Measurements from ENCODE around the gene DHRS12.

Gene DHRS12

GRCh38 chr13:51780099-51780498 lies 23.9 kb downstream of the DHRS12 start:
- Mint-ChIP-seq H3K36me3 (no peaks in the 10 kb centered on the region), H3K4me3 (no peak overlapping the region), H3K27me3 (no peaks in the 10 kb centered on the region), H3K9me3 (no peaks in the 10 kb centered on the region), H3K4me1 (no peaks in the 10 kb centered on the region), H3K27ac (no peak overlapping the region)
- CTCF ChIA-PET = interaction anchor here (1.1 kb wide), 1 partner anchor 329 kb away, joined by 3 read pairs; no protein-coding TSS in a partner anchor
- DNase-seq = no peak

- Mint-ChIP-seq H3K36me3 (no peaks in the 10 kb centered on the region), H3K27me3 (no peaks in the 10 kb centered on the region), H3K4me1 (no peaks in the 10 kb centered on the region), H3K27ac (no peak overlapping the region), H3K4me3 (no peak overlapping the region), H3K9me3 (no peaks in the 10 kb centered on the region)
- CTCF ChIA-PET = no interaction called here
- DNase-seq = no peak
Measured at GRCh38 chr13:51778392-51778791, 25.6 kb downstream of the DHRS12 start.

- Mint-ChIP-seq H3K4me1 (no peaks in the 10 kb centered on the region), H3K4me3 (no peak overlapping the region), H3K27me3 (no peaks in the 10 kb centered on the region), H3K27ac (no peak overlapping the region), H3K9me3 (no peaks in the 10 kb centered on the region), H3K36me3 (no peaks in the 10 kb centered on the region)
- CTCF ChIA-PET = no interaction called here
- DNase-seq = no peak
Measured at GRCh38 chr13:51777921-51778320, 26.0 kb downstream of the DHRS12 start.

GRCh38 chr13:51776179-51776578 lies 27.8 kb downstream of the DHRS12 start:
- Mint-ChIP-seq H3K9me3 (no peaks in the 10 kb centered on the region), H3K27ac (no peak overlapping the region), H3K27me3 (no peaks in the 10 kb centered on the region), H3K36me3 (peaks cover 2% of the 10 kb centered on the region), H3K4me1 (no peaks in the 10 kb centered on the region), H3K4me3 (no peak overlapping the region)
- CTCF ChIA-PET = no interaction called here
- no peak for DNase-seq

- DNase-seq = no peak
- Mint-ChIP-seq H3K36me3 (peaks cover 2% of the 10 kb centered on the region), H3K4me3 (no peak overlapping the region), H3K27ac (no peak overlapping the region), H3K9me3 (no peaks in the 10 kb centered on the region), H3K4me1 (no peaks in the 10 kb centered on the region), H3K27me3 (no peaks in the 10 kb centered on the region)
- CTCF ChIA-PET = no interaction called here
Measured at GRCh38 chr13:51773515-51773914, 30.4 kb downstream of the DHRS12 start.

- Mint-ChIP-seq H3K4me3 (no peak overlapping the region), H3K4me1 (no peaks in the 10 kb centered on the region), H3K36me3 (peaks cover 2% of the 10 kb centered on the region), H3K27ac (no peak overlapping the region), H3K27me3 (no peaks in the 10 kb centered on the region), H3K9me3 (no peaks in the 10 kb centered on the region)
- CTCF ChIA-PET = no interaction called here
- DNase-seq = no peak
Measured at GRCh38 chr13:51772781-51773180, 31.2 kb downstream of the DHRS12 start.

- CTCF ChIA-PET = no interaction called here
- no peaks in the 10 kb centered on the region for H3K4me1 Mint-ChIP-seq
- DNase-seq = no peak
- H3K9me3 Mint-ChIP-seq = no peaks in the 10 kb centered on the region
- peak overlapping the region; percentile 75 for H3K27ac Mint-ChIP-seq
- peaks cover 2% of the 10 kb centered on the region for H3K36me3 Mint-ChIP-seq
- H3K27me3 Mint-ChIP-seq = no peaks in the 10 kb centered on the region
- no peak overlapping the region for H3K4me3 Mint-ChIP-seq
Measured at GRCh38 chr13:51772105-51772455, 31.9 kb downstream of the DHRS12 start.

- H3K4me1 Mint-ChIP-seq = no peaks in the 10 kb centered on the region
- H3K4me3 Mint-ChIP-seq = no peak overlapping the region
- DNase-seq = no peak
- H3K36me3 Mint-ChIP-seq = peaks cover 2% of the 10 kb centered on the region
- H3K27ac Mint-ChIP-seq = peak overlapping the region; percentile 75
- H3K9me3 Mint-ChIP-seq = no peaks in the 10 kb centered on the region
- no peaks in the 10 kb centered on the region for H3K27me3 Mint-ChIP-seq
- CTCF ChIA-PET = no interaction called here
Measured at GRCh38 chr13:51771418-51772104, 32.4 kb downstream of the DHRS12 start.

GRCh38 chr13:51770681-51771417 lies 33.1 kb downstream of the DHRS12 start:
- Mint-ChIP-seq H3K27me3 (no peaks in the 10 kb centered on the region), H3K4me3 (no peak overlapping the region), H3K4me1 (peaks cover under 1% of the 10 kb centered on the region), H3K27ac (no peak overlapping the region), H3K9me3 (no peaks in the 10 kb centered on the region), H3K36me3 (peaks cover 4% of the 10 kb centered on the region)
- CTCF ChIA-PET = no interaction called here
- no peak for DNase-seq

- DNase-seq = no peak
- Mint-ChIP-seq H3K36me3 (peaks cover 4% of the 10 kb centered on the region), H3K4me1 (peaks cover 8% of the 10 kb centered on the region), H3K9me3 (no peaks in the 10 kb centered on the region), H3K27me3 (no peaks in the 10 kb centered on the region), H3K4me3 (no peak overlapping the region), H3K27ac (no peak overlapping the region)
- CTCF ChIA-PET = no interaction called here
Measured at GRCh38 chr13:51770160-51770559, 33.8 kb downstream of the DHRS12 start.

GRCh38 chr13:51769455-51770127 lies 34.4 kb downstream of the DHRS12 start:
- H3K36me3 Mint-ChIP-seq = peaks cover 4% of the 10 kb centered on the region
- no peaks in the 10 kb centered on the region for H3K27me3 Mint-ChIP-seq
- peaks cover 13% of the 10 kb centered on the region for H3K4me1 Mint-ChIP-seq
- CTCF ChIA-PET = no interaction called here
- H3K4me3 Mint-ChIP-seq = no peak overlapping the region
- DNase-seq = no peak
- H3K27ac Mint-ChIP-seq = no peak overlapping the region
- no peaks in the 10 kb centered on the region for H3K9me3 Mint-ChIP-seq

GRCh38 chr13:51768976-51769375 lies 35.0 kb downstream of the DHRS12 start:
- Mint-ChIP-seq H3K9me3 (no peaks in the 10 kb centered on the region), H3K36me3 (peaks cover 6% of the 10 kb centered on the region), H3K27ac (no peak overlapping the region), H3K4me3 (no peak overlapping the region), H3K27me3 (no peaks in the 10 kb centered on the region), H3K4me1 (peaks cover 20% of the 10 kb centered on the region)
- no peak for DNase-seq
- CTCF ChIA-PET = no interaction called here

GRCh38 chr13:51768378-51768921 lies 35.5 kb downstream of the DHRS12 start:
- H3K4me3 Mint-ChIP-seq = no peak overlapping the region
- H3K4me1 Mint-ChIP-seq = peaks cover 23% of the 10 kb centered on the region
- DNase-seq = no peak
- H3K36me3 Mint-ChIP-seq = peaks cover 8% of the 10 kb centered on the region
- H3K27ac Mint-ChIP-seq = no peak overlapping the region
- H3K27me3 Mint-ChIP-seq = no peaks in the 10 kb centered on the region
- no peaks in the 10 kb centered on the region for H3K9me3 Mint-ChIP-seq
- CTCF ChIA-PET = no interaction called here

- H3K36me3 Mint-ChIP-seq = peaks cover 12% of the 10 kb centered on the region
- H3K4me3 Mint-ChIP-seq = no peak overlapping the region
- CTCF ChIA-PET = interaction anchor here (1.3 to 2.0 kb wide), 3 partner anchors 31 to 313 kb away, joined by 3 to 8 read pairs (median 4); no protein-coding TSS in a partner anchor
- H3K27me3 Mint-ChIP-seq = no peaks in the 10 kb centered on the region
- no peaks in the 10 kb centered on the region for H3K9me3 Mint-ChIP-seq
- H3K4me1 Mint-ChIP-seq = peaks cover 26% of the 10 kb centered on the region
- DNase-seq = no peak
- H3K27ac Mint-ChIP-seq = no peak overlapping the region
Measured at GRCh38 chr13:51767100-51767499, 36.9 kb downstream of the DHRS12 start.

Measured in activated naive CD4-positive, alpha-beta T cell treated with anti-CD3 and anti-CD28 coated beads, Interleukin-2, amount 10 ng/mL, durations not matched to agents 7 days and 5 days (primary cell).